ENCODE data around the gene MCC. TPM values are rescaled to one million over a fixed set of nuclear protein-coding genes. Genes with fewer than 3 reads are reported as not detected.

MCC gene
- total and polyA plus RNA-seq, 2 donors (not counting 1 experiment from before 2014, with no cell fraction given) = 0.09 to 0.32 TPM

DNA sequence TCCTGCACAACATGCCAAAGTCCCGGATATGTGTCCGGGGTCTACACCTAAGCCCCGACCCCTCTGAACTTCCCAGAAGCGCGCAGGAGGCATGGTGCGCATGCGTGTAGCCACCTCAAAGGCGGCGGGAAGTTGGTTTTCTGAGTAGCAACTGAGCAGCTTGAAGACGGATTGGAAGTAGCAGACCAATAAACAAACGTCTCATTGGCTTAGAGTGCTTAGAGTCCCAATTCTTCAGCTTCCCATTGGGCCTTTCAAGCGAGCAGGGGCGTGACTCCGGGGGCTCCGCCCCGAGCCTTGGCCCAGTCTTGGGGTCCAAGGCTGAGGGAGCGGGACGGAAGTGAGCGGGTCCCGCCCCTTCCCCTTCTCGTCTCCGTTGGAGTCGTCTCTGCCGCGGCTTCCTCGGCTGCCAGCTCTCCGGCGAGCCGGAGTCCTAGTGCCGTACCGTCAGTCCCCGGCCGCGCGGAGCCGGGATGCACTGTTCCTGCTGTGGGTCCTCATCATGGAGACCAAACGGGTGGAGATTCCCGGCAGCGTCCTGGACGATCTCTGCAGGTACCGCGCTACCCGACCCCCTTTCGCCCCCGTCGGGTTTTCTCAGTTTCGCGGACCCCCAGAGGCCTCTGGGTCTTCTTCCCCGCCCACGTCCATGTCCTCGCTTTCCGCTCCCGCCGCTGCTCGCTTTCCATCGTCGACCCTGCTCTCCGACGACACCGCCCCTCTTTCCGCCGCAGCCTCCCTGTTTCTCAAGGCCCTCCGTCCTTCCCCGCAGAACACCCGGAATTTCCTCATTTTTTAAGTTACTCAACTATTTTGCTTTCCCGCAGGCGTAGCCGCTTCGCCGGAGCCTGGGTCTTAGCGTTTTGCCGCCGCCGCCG is 511.6 kb downstream of the MCC start, which contains the start of gene DCP2:
Gene DCP2 (plus strand): TSS at position 367 of the 878 bp plus-strand sequence. CDS start 136 bp downstream, at position 503.
- no peaks in the 10 kb centered on the region for H3K27me3 ChIP-seq (replicated peaks in 1 of 4; ENCODE audit: control extremely low read depth in 1 of 4, control insufficient read depth in 3 of 4, insufficient read depth in 4 of 4, low read length in 3 of 4)
- peaks cover 8% of the 10 kb centered on the region for H4K20me1 ChIP-seq (ENCODE audit: control insufficient read depth, insufficient read depth, low read length, poor library complexity, severe bottlenecking)
- Mint-ChIP-seq H3K27ac (peak within 1 kb of the TSS; percentile 88), H3K4me1 (peaks cover 43% of the 10 kb centered on the region), H3K4me3 (peak within 1 kb of the TSS; percentile 97), H3K9me3 (ENCODE audit: insufficient read depth) (no peaks in the 10 kb centered on the region), H3K27me3 (no peaks in the 10 kb centered on the region)
- TF ChIP-seq, protein P1, sequence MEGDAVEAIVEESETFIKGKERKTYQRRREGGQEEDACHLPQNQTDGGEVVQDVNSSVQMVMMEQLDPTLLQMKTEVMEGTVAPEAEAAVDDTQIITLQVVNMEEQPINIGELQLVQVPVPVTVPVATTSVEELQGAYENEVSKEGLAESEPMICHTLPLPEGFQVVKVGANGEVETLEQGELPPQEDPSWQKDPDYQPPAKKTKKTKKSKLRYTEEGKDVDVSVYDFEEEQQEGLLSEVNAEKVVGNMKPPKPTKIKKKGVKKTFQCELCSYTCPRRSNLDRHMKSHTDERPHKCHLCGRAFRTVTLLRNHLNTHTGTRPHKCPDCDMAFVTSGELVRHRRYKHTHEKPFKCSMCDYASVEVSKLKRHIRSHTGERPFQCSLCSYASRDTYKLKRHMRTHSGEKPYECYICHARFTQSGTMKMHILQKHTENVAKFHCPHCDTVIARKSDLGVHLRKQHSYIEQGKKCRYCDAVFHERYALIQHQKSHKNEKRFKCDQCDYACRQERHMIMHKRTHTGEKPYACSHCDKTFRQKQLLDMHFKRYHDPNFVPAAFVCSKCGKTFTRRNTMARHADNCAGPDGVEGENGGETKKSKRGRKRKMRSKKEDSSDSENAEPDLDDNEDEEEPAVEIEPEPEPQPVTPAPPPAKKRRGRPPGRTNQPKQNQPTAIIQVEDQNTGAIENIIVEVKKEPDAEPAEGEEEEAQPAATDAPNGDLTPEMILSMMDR (IDR thresholded peaks at IDR 0.05) = no peak
- no peak for TF ChIP-seq EZH2 (IDR thresholded peaks at IDR 0.05; ENCODE audit: borderline replicate concordance, insufficient read depth, low read depth, low read length, poor library complexity, severe bottlenecking)
- H3K9me3 ChIP-seq (ENCODE audit: control extremely low read depth in 1 of 3, control insufficient read depth in 2 of 3, insufficient read depth in 1 of 3, low read length in 2 of 3) = no peaks in the 10 kb centered on the region
- intact Hi-C loops (cut with micrococcal nuclease) = loop anchor here (1.0 to 10.0 kb wide), 10 partner anchors 12 to 1464 kb away; partner anchors contain the start of genes EPB41L4A, NREP, SRP19 and STARD4
- H3K9ac ChIP-seq (ENCODE audit: low read length) = peak within 1 kb of the TSS; percentile 95
- H3K27ac ChIP-seq (ENCODE audit: low read length in 2 of 2) = peak within 1 kb of the TSS; percentile 74 to 84
- ChIA-PET CTCF (interaction anchor here (0.8 to 4.4 kb wide), 10 partner anchors 9 to 809 kb away, joined by 3 to 41 read pairs (median 6); partner anchors contain the start of genes REEP5 and SRP19), POLR2A (interaction anchor here (0.6 to 1.5 kb wide), 8 partner anchors 10 to 816 kb away, joined by 3 to 10 read pairs (median 5); partner anchors contain the start of gene SRP19)
- H3K79me2 ChIP-seq (ENCODE audit: control insufficient read depth, insufficient read depth, low read length) = peaks cover 72% of the 10 kb centered on the region
- peaks cover 14 to 28% of the 10 kb centered on the region in 2 donors for H3K4me1 ChIP-seq (ENCODE audit: control insufficient read depth in 2 of 2, insufficient read depth in 2 of 2, low read length in 2 of 2)
- peak within 1 kb of the TSS; percentile 77 to 99 (median 96) for H3K4me3 ChIP-seq (ENCODE audit: control extremely low read depth in 1 of 5, extremely low read depth in 1 of 5, insufficient read depth in 1 of 5, low read depth in 2 of 5, low read length in 4 of 5)
- H3K4me2 ChIP-seq (replicated peaks; ENCODE audit: low read depth, low read length, poor library complexity, severe bottlenecking) = peak within 1 kb of the TSS; percentile 91
- WGBS (ENCODE audit: insufficient coverage) = under 1% methylated on average over 75 of the region's 75 CpGs
- H3K36me3 ChIP-seq (replicated peaks in 1 of 2; ENCODE audit: control extremely low read depth in 1 of 2, control insufficient read depth in 1 of 2, extremely low read depth in 1 of 2, insufficient read depth in 2 of 2, low read length in 1 of 2) = peaks cover 0 to 1% of the 10 kb centered on the region in 2 experiments
- DNase-seq (peak; percentile 98), ATAC-seq (ENCODE audit: low read depth) (peak; percentile 97)
- H2AFZ ChIP-seq (ENCODE audit: insufficient read depth, low read depth, low read length, poor library complexity, severe bottlenecking) = peak within 1 kb of the TSS; percentile 96

All from B cell (primary cell).